GM23338 (cell line): ENCODE measurements around the gene RPTOR. TPM values are rescaled to one million over a fixed set of nuclear protein-coding genes. Genes with fewer than 3 reads are reported as not detected.

ENCODE experiments used
- ATAC-seq: fragments of 200-7000 bp; cut with Tn5 transposase; 3 replicates; pipeline ENCODE4 v1.9.1; 2020
- DNase-seq: peaks from one replicate; pipeline ENCODE4 v3.0.0-alpha.2; 2015; ENCODE audit warnings: low spot score
- H2AFZ ChIP-seq: fragments of 200-600 bp; sonication (generic); 2 replicates; pipeline ENCODE4 v1.8.0; 2016; ENCODE audit warnings: antibody characterized with exemption, mild to moderate bottlenecking, moderate library complexity
- H3F3A ChIP-seq: fragments of 200-600 bp; sonication (generic); replicated peaks from 2 replicates; pipeline ENCODE4 v1.8.0; 2017; ENCODE audit warnings: antibody characterized with exemption, mixed run types, low read depth
- H3K27ac ChIP-seq: fragments of 200-600 bp; sonication (generic); 2 replicates; pipeline ENCODE4 v1.6.1; 2016; ENCODE audit warnings: low read depth
- H3K27me3 ChIP-seq: fragments of 200-600 bp; sonication (generic); 2 replicates; pipeline ENCODE4 v1.8.0; 2016; ENCODE audit warnings: mild to moderate bottlenecking, mixed run types, moderate library complexity; ENCODE audit not compliant: insufficient read depth
- H3K36me3 ChIP-seq: fragments of 200-600 bp; sonication (generic); 2 replicates; pipeline ENCODE4 v1.8.0; 2016; ENCODE audit warnings: mild to moderate bottlenecking; ENCODE audit not compliant: insufficient read depth
- H3K4me1 ChIP-seq: fragments of 200-600 bp; sonication (generic); 2 replicates; pipeline ENCODE4 v1.8.0; 2016; ENCODE audit warnings: mild to moderate bottlenecking, moderate library complexity; ENCODE audit not compliant: insufficient read depth
- H3K4me2 ChIP-seq: fragments of 200-600 bp; sonication (generic); 2 replicates; pipeline ENCODE4 v1.7.1; 2017; ENCODE audit warnings: mixed run types
- H3K4me3 ChIP-seq: fragments of 200-600 bp; sonication (generic); 2 replicates; pipeline ENCODE4 v1.6.1; 2016; ENCODE audit warnings: mixed run types
- H3K79me2 ChIP-seq: fragments of 200-600 bp; sonication (generic); replicated peaks from 2 replicates; pipeline ENCODE4 v1.8.0; 2017; ENCODE audit warnings: mild to moderate bottlenecking; ENCODE audit not compliant: insufficient read depth
- H3K9me2 ChIP-seq: fragments of 200-600 bp; sonication (generic); 2 replicates; pipeline ENCODE4 v1.8.0; 2017; ENCODE audit not compliant: insufficient read depth
- H4K20me1 ChIP-seq: fragments of 200-600 bp; sonication (generic); replicated peaks from 2 replicates; pipeline ENCODE4 v1.8.0; 2017; ENCODE audit warnings: mild to moderate bottlenecking; ENCODE audit not compliant: insufficient read depth
- H3K27ac Mint-ChIP-seq: 2 replicates; pipeline ENCODE4 v1.8.0; 2020; ENCODE audit warnings: inconsistent platforms, mild to moderate bottlenecking, moderate library complexity, mixed read lengths
- H3K27me3 Mint-ChIP-seq: 3 replicates; pipeline ENCODE4 v1.8.0; 2022; ENCODE audit warnings: low read depth, mild to moderate bottlenecking, moderate library complexity, mixed read lengths, inconsistent platforms; ENCODE audit not compliant: insufficient read depth, poor library complexity
- H3K36me3 Mint-ChIP-seq: 3 replicates; pipeline ENCODE4 v1.8.0; 2021; ENCODE audit warnings: low read depth, mild to moderate bottlenecking, inconsistent platforms, moderate library complexity, mixed read lengths
- H3K4me1 Mint-ChIP-seq: 3 replicates; pipeline ENCODE4 v1.8.0; 2020; ENCODE audit warnings: mild to moderate bottlenecking, inconsistent platforms, mixed read lengths
- H3K4me3 Mint-ChIP-seq: 3 replicates; pipeline ENCODE4 v1.8.0; 2021; ENCODE audit warnings: moderate library complexity, mild to moderate bottlenecking, inconsistent platforms, mixed read lengths
- H3K9me3 Mint-ChIP-seq: 3 replicates; pipeline ENCODE4 v1.8.0; 2020; ENCODE audit warnings: moderate library complexity, mild to moderate bottlenecking, inconsistent platforms, mixed read lengths
- CREB1 ChIP-seq: fragments of 250-450 bp; sonication (Bioruptor Pico); IDR thresholded peaks from 2 replicates; pipeline ENCODE4 v1.5.0; 2020; ENCODE audit warnings: low read depth, mild to moderate bottlenecking, moderate library complexity
- CTCF ChIP-seq, 2 experiments: fragments of 200-600 bp in 1 of 2; sonication (generic) in 1 of 2; conservative IDR thresholded peaks; 2 replicates each; pipeline versions ENCODE4 v1.5.1 to v1.6.1; 2016 to 2017; ENCODE audit warnings: antibody characterized with exemption in 2 of 2, low read depth in 2 of 2, mild to moderate bottlenecking in 2 of 2, moderate library complexity in 1 of 2
- JUNB ChIP-seq: IDR thresholded peaks from one replicate; pipeline ENCODE4 v1.6.1; 2016; ENCODE audit warnings: antibody characterized with exemption; ENCODE audit not compliant: unreplicated experiment
- POLR2AphosphoS5 ChIP-seq: IDR thresholded peaks from 2 replicates; pipeline ENCODE4 v1.6.1; 2016; ENCODE audit warnings: antibody characterized with exemption, low read depth
- STAT1 ChIP-seq: IDR thresholded peaks from one replicate; pipeline ENCODE4 v1.6.1; 2016; ENCODE audit warnings: antibody characterized with exemption; ENCODE audit not compliant: unreplicated experiment
- ZNF114 ChIP-seq: fragments of 250-450 bp; sonication (Bioruptor Pico); IDR thresholded peaks from 2 replicates; pipeline ENCODE4 v1.5.0; 2020; ENCODE audit warnings: mild to moderate bottlenecking, moderate library complexity
- ZNF462 ChIP-seq: fragments of 250-450 bp; sonication (Bioruptor Pico); IDR thresholded peaks from 2 replicates; pipeline ENCODE4 v1.5.0; 2020; ENCODE audit warnings: mild to moderate bottlenecking, moderate library complexity
- polyA plus RNA-seq: library from polyadenylated mRNA; unstranded; fragments of >200 nt; fragmentation: Nextera tagmentation; extraction: Ambion mirVana; gene quantifications from 2 replicates; pipeline ENCODE4 v1.2.1, GENCODE V29; 2016
- total RNA-seq: library from RNA; depleted of rRNA; stranded (reverse); fragments of >200 nt; shearing (Covaris generic); gene quantifications from 2 replicates; pipeline ENCODE4 v1.2.3, GENCODE V29; 2014

RPTOR gene
- total and polyA plus RNA-seq, 2 experiments from 2014 or later = 9.5 to 38.0 TPM

GRCh38 chr17:80655608-80656007 is 111.0 kb downstream of the RPTOR start (continued):
- TF ChIP-seq CTCF (conservative IDR thresholded peaks at IDR 0.05; ENCODE audit: low read depth in 2 of 2) = no peak
- no peak for TF ChIP-seq CREB1
- no peak for TF ChIP-seq JUNB

GRCh38 chr17:80656590-80656989 is 112.0 kb downstream of the RPTOR start:
- peaks cover 11% of the 10 kb centered on the region for H3K4me1 ChIP-seq
- no peak overlapping the region for H3K4me3 ChIP-seq
- DNase-seq (no peak), ATAC-seq (no peak)
- no peaks in the 10 kb centered on the region for H3K9me2 ChIP-seq
- no peaks in the 10 kb centered on the region for H3K36me3 Mint-ChIP-seq
- H3K79me2 ChIP-seq = peaks cover 87% of the 10 kb centered on the region
- H4K20me1 ChIP-seq = peaks cover 22% of the 10 kb centered on the region
- no peak overlapping the region for H3K4me3 Mint-ChIP-seq
- H2AFZ ChIP-seq = no peak overlapping the region
- H3K27me3 ChIP-seq = no peaks in the 10 kb centered on the region
- H3K4me1 Mint-ChIP-seq = peaks cover 21% of the 10 kb centered on the region
- peaks cover 3% of the 10 kb centered on the region for H3K27me3 Mint-ChIP-seq
- no peak overlapping the region for H3K4me2 ChIP-seq
- no peaks in the 10 kb centered on the region for H3F3A ChIP-seq
- no peak overlapping the region for H3K27ac Mint-ChIP-seq
- no peak for TF ChIP-seq CTCF (conservative IDR thresholded peaks at IDR 0.05; ENCODE audit: low read depth in 2 of 2)
- TF ChIP-seq STAT1 = no peak
- TF ChIP-seq POLR2AphosphoS5 = no peak
- no peak for TF ChIP-seq ZNF114 (CRISPR knock-in tag)
- no peaks in the 10 kb centered on the region; the same call in 2 of the 3 replicates for H3K9me3 Mint-ChIP-seq
- no peak overlapping the region for H3K27ac ChIP-seq
- H3K36me3 ChIP-seq = no peaks in the 10 kb centered on the region

GRCh38 chr17:80657561-80657960 is 112.9 kb downstream of the RPTOR start:
- no peak for DNase-seq
- H3K4me3 Mint-ChIP-seq = no peak overlapping the region
- no peak overlapping the region for H3K4me3 ChIP-seq
- H3K9me3 Mint-ChIP-seq = no peaks in the 10 kb centered on the region; the same call in 2 of the 3 replicates
- H2AFZ ChIP-seq = no peak overlapping the region
- H3K9me2 ChIP-seq = no peaks in the 10 kb centered on the region
- H3K79me2 ChIP-seq = peaks cover 87% of the 10 kb centered on the region
- H3K36me3 Mint-ChIP-seq = no peaks in the 10 kb centered on the region
- H3K27me3 ChIP-seq = no peaks in the 10 kb centered on the region
- H3K4me1 ChIP-seq = peaks cover 13% of the 10 kb centered on the region
- H3K36me3 ChIP-seq = no peaks in the 10 kb centered on the region
- H3K27ac Mint-ChIP-seq = peak overlapping the region; percentile 69
- H3K27ac ChIP-seq = no peak overlapping the region
- H3K4me1 Mint-ChIP-seq = peaks cover 30% of the 10 kb centered on the region
- ATAC-seq = no peak
- H3K4me2 ChIP-seq = no peak overlapping the region
- H3F3A ChIP-seq = no peaks in the 10 kb centered on the region
- peaks cover 5% of the 10 kb centered on the region for H3K27me3 Mint-ChIP-seq
- peaks cover 21% of the 10 kb centered on the region for H4K20me1 ChIP-seq
- no peak for TF ChIP-seq STAT1
- TF ChIP-seq ZNF462 (CRISPR knock-in tag) = no peak
